DND-41 (cell line): ENCODE results near the gene SLC45A3.

Source experiments
- ATAC-seq: fragments of 200-7000 bp; cut with Tn5 transposase; 3 replicates; pipeline ENCODE4 v1.9.1; 2021; ENCODE audit warnings: low read depth; ENCODE audit not compliant: insufficient read depth
- DNase-seq: peaks from one replicate; pipeline ENCODE4 v3.0.0-alpha.2; 2020
- H2AFZ ChIP-seq: 2 replicates; pipeline ENCODE4 v1.6.0; 2012; ENCODE audit warnings: low read depth, low read length
- H3K27ac ChIP-seq: 2 replicates; pipeline ENCODE4 v1.5.1; 2012; ENCODE audit warnings: low read length, inconsistent platforms
- H3K27me3 ChIP-seq: fragments of 200-600 bp; sonication (generic); 2 replicates; pipeline ENCODE4 v1.6.0; 2012; ENCODE audit warnings: low read length, mild to moderate bottlenecking, inconsistent platforms; ENCODE audit not compliant: insufficient read depth, poor library complexity
- H3K36me3 ChIP-seq: 2 replicates; pipeline ENCODE4 v1.5.1; 2012; ENCODE audit warnings: low read length, inconsistent platforms; ENCODE audit not compliant: insufficient read depth
- H3K4me1 ChIP-seq: 2 replicates; pipeline ENCODE4 v1.5.1; 2012; ENCODE audit warnings: mild to moderate bottlenecking, low read length; ENCODE audit not compliant: insufficient read depth
- H3K4me2 ChIP-seq: 2 replicates; pipeline ENCODE4 v1.6.0; 2012; ENCODE audit warnings: mild to moderate bottlenecking, moderate library complexity, low read length, inconsistent platforms; ENCODE audit not compliant: insufficient read depth
- H3K4me3 ChIP-seq, 2 experiments: fragments of 200-600 bp in 1 of 2; shearing (Covaris generic) in 1 of 2; 2 replicates each; pipeline ENCODE4 v1.5.1; 2012 to 2016; ENCODE audit warnings: inconsistent platforms in 2 of 2, low read length in 2 of 2, mild to moderate bottlenecking in 2 of 2, low read depth in 1 of 2, moderate library complexity in 1 of 2
- H3K79me2 ChIP-seq: 2 replicates; pipeline ENCODE4 v1.6.0; 2012; ENCODE audit warnings: low read length, inconsistent platforms; ENCODE audit not compliant: insufficient read depth
- H3K9ac ChIP-seq: 2 replicates; pipeline ENCODE4 v1.6.0; 2012; ENCODE audit warnings: low read depth, mild to moderate bottlenecking, inconsistent platforms, low read length, moderate library complexity
- H3K9me3 ChIP-seq: 2 replicates; pipeline ENCODE4 v1.5.1; 2012; ENCODE audit warnings: low read length, moderate library complexity, mild to moderate bottlenecking, inconsistent platforms; ENCODE audit not compliant: insufficient read depth, severe bottlenecking
- H4K20me1 ChIP-seq: 2 replicates; pipeline ENCODE4 v1.6.0; 2012; ENCODE audit warnings: low read length; ENCODE audit not compliant: insufficient read depth
- EZH2 ChIP-seq: IDR thresholded peaks from 3 replicates; pipeline ENCODE4 v1.6.1; 2012; ENCODE audit warnings: borderline replicate concordance, low read depth, mild to moderate bottlenecking, moderate library complexity, low read length, inconsistent platforms; ENCODE audit not compliant: severe bottlenecking
- TF ChIP-seq, protein P1 (sequence below): IDR thresholded peaks from 2 replicates; pipeline ENCODE4 v1.5.1; 2012; ENCODE audit warnings: borderline replicate concordance, low read length, moderate library complexity, mild to moderate bottlenecking; ENCODE audit not compliant: poor library complexity, severe bottlenecking; ENCODE audit errors: extremely low read depth

The SLC45A3 gene

DNA sequence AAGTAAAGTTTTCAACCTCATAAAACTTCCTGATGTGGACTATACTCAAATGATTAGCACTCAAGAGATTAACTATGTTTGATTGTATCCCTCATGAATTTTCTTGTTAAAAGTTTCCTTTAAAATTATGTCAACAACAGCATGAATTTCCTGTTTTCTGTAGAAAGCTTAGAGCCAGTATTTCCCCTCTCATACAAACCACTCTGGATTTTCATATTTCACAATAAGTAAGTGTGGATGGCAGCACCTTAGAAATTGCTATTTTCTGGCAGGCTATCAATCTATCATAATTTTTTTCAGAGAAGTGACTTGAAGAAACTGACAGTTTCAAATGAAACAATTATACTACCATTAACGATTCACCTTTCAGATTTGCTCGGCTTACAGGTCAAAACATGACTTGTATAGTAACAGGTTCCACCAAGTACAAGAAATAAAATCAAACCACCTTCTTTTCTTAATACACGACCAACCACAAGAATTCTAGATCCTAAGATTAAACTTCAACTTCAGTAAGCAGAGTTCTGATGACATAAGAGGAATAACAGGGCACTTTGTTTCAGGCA is 69.3 kb downstream of the SLC45A3 start:
- H3K79me2 ChIP-seq, result peaks cover 27% of the 10 kb centered on the region
- H3K4me1 ChIP-seq, result no peaks in the 10 kb centered on the region
- H3K27ac ChIP-seq, result no peak overlapping the region
- H3K4me2 ChIP-seq, result no peak overlapping the region
- no peak overlapping the region for H3K9ac ChIP-seq
- DNase-seq (no peak), ATAC-seq (no peak)
- H3K9me3 ChIP-seq, result no peaks in the 10 kb centered on the region
- H2AFZ ChIP-seq, result no peak overlapping the region
- peaks cover 66% of the 10 kb centered on the region for H3K36me3 ChIP-seq
- H3K27me3 ChIP-seq, result no peaks in the 10 kb centered on the region
- H4K20me1 ChIP-seq, result peaks cover 12% of the 10 kb centered on the region; the same call in 1 of the 2 replicates
- no peak overlapping the region for H3K4me3 ChIP-seq
- TF ChIP-seq EZH2, result no peak

DNA sequence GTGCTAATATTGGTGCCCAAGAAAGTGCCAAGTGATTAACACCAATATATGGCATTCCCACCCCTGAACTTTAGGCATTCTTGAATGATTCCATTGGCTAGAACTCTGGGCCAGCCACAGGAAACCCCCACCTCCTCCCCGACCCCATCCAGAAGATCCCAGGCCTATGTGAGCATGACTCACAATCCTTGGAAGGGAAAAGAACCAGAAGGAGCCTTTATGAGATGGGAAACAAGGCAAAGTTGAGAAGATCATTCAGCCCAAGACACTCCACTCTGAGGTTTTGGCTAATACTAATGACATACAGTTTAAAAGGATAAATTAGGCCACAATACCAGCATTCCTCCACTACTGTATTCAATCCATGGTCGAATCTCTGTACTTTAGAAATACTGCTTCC is 70.3 kb downstream of the SLC45A3 start:
- peaks cover 64% of the 10 kb centered on the region for H3K36me3 ChIP-seq
- H3K4me2 ChIP-seq, result no peak overlapping the region
- no peaks in the 10 kb centered on the region for H3K27me3 ChIP-seq
- DNase-seq (no peak), ATAC-seq (no peak)
- H3K9ac ChIP-seq, result no peak overlapping the region
- H2AFZ ChIP-seq, result no peak overlapping the region
- H3K27ac ChIP-seq, result no peak overlapping the region
- H3K9me3 ChIP-seq, result no peaks in the 10 kb centered on the region
- no peak overlapping the region for H3K4me3 ChIP-seq
- TF ChIP-seq, protein P1, sequence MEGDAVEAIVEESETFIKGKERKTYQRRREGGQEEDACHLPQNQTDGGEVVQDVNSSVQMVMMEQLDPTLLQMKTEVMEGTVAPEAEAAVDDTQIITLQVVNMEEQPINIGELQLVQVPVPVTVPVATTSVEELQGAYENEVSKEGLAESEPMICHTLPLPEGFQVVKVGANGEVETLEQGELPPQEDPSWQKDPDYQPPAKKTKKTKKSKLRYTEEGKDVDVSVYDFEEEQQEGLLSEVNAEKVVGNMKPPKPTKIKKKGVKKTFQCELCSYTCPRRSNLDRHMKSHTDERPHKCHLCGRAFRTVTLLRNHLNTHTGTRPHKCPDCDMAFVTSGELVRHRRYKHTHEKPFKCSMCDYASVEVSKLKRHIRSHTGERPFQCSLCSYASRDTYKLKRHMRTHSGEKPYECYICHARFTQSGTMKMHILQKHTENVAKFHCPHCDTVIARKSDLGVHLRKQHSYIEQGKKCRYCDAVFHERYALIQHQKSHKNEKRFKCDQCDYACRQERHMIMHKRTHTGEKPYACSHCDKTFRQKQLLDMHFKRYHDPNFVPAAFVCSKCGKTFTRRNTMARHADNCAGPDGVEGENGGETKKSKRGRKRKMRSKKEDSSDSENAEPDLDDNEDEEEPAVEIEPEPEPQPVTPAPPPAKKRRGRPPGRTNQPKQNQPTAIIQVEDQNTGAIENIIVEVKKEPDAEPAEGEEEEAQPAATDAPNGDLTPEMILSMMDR, result no peak
- no peak for TF ChIP-seq EZH2
- no peaks in the 10 kb centered on the region for H3K4me1 ChIP-seq
- peaks cover 27% of the 10 kb centered on the region for H3K79me2 ChIP-seq
- peaks cover 15% of the 10 kb centered on the region; the same call in 1 of the 2 replicates for H4K20me1 ChIP-seq
